Keratinocyte (primary cell): ENCODE data around the gene EXOC4.

Experiments used
- EZH2 ChIP-seq: IDR thresholded peaks from one replicate; pipeline ENCODE4 v1.6.1; 2012; ENCODE audit warnings: inconsistent platforms, mild to moderate bottlenecking, low read length, moderate library complexity
- TF ChIP-seq, protein P1 (sequence below), 3 experiments: IDR thresholded peaks in 1 of 3; conservative IDR thresholded peaks in 1 of 3; optimal IDR thresholded peaks in 1 of 3; 2 replicates in 2 of 3; 3 replicates in 1 of 3; pipeline versions ENCODE3 to v1.5.1; 2011; ENCODE audit warnings: low read length in 3 of 3, mild to moderate bottlenecking in 3 of 3, moderate library complexity in 2 of 3, control low read depth in 1 of 3, inconsistent platforms in 1 of 3; ENCODE audit not compliant: insufficient read depth in 2 of 3; ENCODE audit errors: extremely low read depth in 1 of 3

GRCh38 chr7:133962646-133963045 lies 709.8 kb downstream of the EXOC4 start:
- TF ChIP-seq, protein P1, sequence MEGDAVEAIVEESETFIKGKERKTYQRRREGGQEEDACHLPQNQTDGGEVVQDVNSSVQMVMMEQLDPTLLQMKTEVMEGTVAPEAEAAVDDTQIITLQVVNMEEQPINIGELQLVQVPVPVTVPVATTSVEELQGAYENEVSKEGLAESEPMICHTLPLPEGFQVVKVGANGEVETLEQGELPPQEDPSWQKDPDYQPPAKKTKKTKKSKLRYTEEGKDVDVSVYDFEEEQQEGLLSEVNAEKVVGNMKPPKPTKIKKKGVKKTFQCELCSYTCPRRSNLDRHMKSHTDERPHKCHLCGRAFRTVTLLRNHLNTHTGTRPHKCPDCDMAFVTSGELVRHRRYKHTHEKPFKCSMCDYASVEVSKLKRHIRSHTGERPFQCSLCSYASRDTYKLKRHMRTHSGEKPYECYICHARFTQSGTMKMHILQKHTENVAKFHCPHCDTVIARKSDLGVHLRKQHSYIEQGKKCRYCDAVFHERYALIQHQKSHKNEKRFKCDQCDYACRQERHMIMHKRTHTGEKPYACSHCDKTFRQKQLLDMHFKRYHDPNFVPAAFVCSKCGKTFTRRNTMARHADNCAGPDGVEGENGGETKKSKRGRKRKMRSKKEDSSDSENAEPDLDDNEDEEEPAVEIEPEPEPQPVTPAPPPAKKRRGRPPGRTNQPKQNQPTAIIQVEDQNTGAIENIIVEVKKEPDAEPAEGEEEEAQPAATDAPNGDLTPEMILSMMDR (optimal IDR thresholded peaks at IDR 0.05 in 1 of 3, IDR thresholded peaks at IDR 0.05 in 1 of 3, conservative IDR thresholded peaks at IDR 0.05 in 1 of 3; ENCODE audit: extremely low read depth in 1 of 3, insufficient read depth in 2 of 3, low read length in 3 of 3) = no peak
- no peak for TF ChIP-seq EZH2
